Ramos (cell line): ENCODE results near the gene SH3BP4.

ENCODE experiments used
- in situ Hi-C: fragments of 300-500 bp; cut with MboI; formaldehyde crosslinking; loops from one replicate; pipeline ENCODE4 v1.14.3; 2022; ENCODE audit warnings: low sequenced_read_pairs; ENCODE audit not compliant: unreplicated experiment

Gene SH3BP4

DNA sequence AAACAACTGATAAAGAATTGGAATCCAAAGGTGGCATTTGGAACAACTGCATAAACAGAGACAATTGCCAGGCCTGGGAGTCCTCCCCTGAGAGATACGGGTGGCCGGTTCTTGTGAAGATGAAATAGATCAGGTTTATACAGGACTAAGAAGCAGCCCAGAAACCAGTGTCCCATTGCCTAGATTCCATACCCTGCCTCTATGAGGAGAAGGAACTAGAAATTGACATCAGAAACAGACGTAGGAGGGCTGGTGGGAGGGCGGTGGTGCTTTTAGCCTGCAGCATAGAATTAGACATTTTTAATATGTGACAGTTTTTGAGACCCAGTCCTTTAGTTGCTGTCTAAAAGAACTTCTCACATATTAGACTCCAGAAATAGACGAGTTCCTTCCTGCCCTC is 11.8 kb upstream of the SH3BP4 start:
- in situ Hi-C loops = no loop called here

DNA sequence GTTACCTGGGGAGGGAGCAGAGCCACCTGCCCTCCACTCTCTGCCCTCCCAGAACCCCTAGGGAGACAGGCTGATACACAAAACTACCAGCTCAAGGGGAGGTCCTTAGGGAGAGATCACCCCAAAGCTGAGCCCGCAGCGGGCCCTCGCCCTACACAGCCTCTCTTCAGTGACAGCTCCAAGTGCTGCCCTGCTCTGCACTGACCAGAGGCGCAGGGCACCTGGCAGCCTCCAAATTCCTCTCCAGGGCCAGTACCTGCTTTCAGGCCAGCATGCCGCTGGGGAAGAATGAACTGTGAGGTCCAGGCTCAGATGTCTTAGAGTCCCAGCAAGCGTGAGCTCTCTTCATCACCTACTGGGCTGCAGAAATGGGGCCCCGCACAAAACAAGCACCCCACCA is 11.3 kb upstream of the SH3BP4 start:
- in situ Hi-C loops = no loop called here

DNA sequence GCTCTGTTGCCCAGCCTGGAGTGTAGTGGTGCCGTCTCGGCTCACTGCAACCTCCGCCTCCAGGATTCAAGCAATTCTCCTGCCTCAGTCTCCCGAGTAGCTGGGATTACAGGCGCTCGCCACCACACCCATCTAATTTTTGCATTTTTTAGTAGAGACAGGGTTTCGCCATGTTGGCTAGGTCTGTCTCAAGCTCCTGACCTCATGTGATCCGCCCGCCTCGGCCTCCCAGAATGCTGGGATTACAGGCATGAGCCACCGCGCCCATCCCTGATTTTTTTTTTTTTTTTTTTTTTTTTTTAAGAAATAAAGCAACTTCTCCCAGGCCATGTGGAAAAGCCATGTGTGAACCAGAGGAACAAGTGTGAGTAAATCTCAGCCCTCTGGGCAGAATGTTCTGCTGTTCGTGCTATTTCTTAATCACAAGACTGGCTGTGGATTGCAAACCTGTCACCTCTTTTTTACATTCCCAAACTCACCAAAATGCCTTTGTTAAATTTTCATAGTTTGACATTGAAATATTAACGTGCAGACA is 6.4 kb upstream of the SH3BP4 start:
- in situ Hi-C loops = no loop called here

DNA sequence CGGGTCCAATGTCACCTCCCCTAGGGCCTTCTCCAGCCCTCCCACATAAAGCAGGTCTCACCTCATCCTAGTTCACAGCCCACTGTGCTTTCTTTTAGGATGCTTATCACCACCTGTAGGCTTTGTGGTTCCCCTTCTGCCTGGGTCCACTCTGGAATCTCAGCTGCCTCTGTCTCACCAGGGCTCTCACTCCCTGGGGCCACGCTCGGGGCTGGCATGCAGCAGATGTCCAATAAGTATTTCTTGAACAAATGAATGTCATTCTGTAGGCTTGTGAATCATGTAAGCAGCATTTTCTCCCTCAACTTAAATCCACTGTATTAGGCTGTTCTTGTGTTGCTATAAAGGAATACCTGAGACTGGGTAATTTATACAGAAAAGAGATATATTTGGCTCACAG is 4.3 kb upstream of the SH3BP4 start:
- in situ Hi-C loops = no loop called here

DNA sequence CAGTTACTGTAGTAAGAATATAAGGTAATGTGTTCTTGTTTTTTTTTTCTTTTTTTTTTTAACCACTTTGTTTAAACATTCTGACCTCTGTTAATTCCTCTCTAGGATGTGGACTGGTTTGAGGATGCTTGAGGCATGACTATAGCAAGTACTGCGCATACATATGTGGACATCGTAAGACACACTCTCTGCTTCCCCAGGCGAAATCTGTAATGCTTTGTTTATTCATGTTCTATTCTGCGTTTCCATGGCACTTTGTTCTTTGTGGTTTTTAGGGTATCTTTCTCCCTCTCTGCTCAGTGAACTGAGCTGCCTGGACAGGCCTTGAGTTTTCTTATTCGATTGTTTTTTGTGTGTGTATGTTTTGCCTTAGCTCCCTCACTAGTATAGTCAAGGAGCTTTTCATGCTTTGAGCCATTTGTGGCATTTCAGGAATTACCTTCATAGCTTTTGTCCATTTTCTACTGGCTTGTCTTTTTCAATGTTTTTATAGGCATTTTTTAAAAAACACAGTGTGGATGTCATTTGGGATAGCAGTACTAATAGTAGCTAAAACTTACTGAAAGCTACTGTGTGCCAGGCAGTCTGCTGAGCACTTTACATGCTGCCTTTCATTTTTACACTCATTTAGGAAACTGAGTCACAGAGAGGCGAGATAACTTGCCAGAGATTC is 1.9 kb upstream of the SH3BP4 start:
- in situ Hi-C loops = no loop called here

DNA sequence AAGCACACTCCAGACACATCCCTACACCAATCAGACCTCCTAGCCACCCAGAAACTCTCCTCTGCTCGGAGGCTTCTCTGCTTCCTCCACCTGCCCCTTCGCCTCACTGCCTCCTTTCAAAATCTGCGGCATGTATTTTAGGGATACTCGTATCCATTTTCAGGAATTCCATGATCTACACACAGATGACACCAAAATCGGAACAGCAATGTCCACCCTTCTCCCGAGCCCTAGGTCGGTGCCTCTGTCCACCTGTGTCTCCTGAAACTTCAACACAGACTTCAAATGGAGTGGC is 1.4 kb upstream of the SH3BP4 start:
- in situ Hi-C loops = no loop called here

DNA sequence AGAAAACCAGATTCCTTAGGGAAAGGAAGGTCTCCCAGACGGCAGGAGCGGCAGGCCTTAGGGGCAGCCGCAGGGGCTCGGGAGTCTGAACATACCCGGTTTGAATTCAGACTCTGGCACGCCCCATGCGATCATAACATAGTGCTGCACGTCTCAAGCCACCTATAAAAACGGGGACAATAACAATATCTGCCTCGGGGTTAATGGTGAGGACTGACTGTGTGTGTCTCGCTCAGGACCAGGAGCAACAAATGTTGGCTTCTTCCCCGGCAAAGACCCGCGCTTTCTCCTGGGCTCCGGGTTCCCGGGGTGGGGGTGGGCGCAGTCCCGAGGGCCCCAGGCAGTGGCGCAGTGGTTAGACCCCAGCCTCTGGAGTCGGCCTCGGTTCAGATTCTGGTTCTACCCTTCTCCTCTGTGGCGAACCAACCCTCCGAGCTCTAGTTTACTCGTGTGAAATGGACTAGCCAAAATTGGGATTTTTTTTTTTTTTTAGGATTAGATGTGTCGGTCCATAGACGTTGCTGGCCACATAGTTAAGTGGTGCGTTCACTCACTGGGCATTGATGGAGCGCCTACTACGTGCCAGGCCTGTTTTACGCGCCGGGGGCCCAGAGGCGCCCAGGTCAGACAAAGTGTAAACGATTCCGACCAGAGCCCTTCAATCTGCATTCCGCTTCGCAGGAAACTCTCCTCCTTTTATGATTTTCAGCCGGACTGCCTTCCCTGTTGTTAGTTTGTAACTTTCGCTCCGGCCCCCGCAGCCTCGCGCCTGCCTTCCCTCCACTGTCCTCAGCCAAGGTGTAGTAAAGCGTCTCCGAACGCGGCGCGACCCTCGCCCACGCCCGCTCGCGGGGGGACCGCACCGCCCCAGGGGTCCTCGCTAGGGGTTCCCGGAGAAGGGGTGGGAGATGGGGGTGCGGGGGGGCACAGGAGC is 820 bp upstream of the SH3BP4 start:
- in situ Hi-C loops = no loop called here

DNA sequence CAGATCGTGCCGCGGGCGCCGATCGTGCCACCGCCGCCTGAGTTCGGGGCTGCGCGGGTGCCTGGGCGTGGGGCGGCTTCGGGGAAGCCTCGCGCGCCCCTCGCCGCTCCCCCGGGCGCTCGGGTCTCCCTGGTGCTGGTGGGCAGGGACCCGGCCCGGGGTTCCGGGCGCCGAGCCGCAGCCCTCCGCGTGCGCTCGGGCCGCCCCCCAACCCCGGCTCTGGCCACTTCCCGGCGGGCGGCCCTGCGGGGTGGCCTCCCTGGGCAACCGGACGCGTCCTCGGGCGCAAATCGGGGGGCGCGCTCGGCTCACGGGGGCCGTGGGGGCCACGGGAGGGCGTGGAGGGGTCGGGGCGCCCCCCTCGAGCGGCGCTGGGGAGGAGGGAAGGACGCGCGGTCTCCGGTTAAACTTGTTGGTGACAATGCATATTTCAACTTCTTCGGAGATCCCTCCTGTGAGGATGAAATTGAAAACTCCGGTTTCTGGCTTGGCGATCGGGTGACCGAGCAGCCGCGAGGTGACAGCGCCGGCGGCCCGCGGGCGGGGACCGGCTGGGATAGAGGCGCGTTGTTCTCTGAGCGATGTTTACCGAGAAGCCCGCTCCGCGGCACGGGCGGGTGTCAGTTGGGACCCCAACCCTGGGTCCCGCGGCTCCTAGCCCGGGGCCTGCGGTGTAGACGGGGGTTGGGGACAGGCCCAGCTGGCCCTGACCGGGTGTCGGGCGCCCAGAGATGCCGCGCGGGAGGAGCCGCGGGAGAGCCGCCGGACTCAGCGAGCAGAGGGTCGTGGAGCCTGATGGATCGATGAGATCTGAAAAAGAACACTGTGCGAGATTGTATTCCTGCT is 676 bp downstream of the SH3BP4 start:
- in situ Hi-C loops = no loop called here

DNA sequence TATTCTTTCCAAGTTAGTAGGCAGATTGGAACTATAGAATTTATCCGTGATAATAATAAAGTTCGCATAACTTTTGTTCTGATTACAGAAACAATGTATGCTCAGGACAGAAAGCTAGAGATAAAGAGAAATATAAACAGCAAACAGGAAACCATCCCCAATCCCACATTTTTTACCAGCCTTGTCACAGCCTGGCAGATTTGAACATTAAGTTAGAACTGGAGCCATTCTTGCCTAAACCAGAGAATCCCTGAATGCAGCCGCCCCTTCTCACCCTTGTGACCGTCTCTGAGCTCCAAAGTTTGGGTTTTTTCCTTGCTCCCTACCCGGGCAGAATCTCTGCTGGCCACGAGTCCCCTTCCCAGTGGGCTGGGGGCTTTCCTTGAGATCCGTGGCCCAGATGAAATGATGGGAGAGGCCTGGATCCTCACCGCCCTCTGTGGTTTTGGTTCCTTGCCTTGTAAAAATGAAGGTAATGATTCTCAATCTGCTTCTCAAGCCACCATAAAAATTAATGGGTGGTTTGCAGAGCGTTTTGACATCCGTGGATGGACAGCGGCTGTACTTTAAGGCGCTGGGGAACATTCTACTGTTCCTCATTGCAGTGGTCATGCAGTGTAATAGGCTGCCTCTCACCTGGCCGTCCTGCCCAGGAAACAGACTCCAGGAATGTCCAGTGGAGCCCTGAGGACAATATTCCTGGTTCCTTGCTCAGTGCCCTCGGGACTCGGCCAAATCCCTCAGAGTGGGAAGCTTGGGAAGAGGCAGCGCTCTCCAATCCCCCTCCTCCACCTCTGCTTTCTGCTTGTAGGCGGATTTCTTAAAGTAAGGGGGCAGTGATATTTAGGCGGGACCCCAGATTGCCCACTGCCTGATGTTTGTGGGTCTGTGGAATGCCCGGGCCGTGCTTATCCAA is 1.6 kb downstream of the SH3BP4 start:
- in situ Hi-C loops = no loop called here

DNA sequence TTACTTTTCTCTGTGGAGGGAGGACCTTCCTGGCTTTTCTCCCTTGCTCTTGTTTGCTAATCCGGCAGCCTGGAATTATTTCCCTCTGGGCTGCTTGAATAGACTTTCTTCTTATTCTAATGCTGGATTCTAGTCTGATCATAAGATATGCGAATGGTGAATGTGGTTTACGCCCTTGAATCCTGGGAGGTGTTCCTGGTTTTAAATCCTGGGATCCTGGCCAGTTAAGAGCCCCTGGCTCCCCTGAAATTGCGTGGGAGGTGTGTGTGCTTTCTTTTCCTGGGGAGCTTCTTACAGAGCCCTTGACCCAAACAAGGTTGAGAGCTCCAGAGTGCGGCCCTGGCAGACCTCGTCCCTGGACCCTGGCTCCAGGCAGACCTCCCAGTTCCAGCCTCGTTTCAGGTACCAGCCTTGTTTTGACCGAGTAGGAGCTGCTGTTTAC is 2.8 kb downstream of the SH3BP4 start:
- in situ Hi-C loops = no loop called here

DNA sequence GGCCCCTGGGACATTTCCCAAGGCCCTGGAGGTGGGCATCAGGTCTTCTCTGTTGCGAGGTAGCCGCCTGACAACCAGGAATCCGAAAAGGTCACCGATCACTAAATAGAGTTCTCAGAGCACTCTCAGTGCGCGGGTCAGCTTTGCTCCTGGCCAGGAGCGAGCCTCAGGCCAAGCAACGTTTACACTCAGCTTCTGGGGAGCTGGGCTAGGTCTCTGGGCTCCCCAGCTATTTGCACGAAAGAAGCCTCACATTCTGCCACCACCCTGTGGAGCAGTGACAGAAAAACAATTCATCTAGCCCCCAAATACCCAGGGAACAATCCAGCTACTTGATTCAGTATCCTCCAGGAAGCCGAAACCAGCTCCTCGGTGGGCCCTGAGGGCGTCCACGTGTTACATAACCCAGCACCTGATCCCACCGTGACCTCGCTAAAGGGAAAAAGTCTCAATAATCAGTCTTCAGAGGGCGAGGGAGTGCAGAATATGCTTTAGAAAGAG is 3.3 kb downstream of the SH3BP4 start:
- in situ Hi-C loops = no loop called here

DNA sequence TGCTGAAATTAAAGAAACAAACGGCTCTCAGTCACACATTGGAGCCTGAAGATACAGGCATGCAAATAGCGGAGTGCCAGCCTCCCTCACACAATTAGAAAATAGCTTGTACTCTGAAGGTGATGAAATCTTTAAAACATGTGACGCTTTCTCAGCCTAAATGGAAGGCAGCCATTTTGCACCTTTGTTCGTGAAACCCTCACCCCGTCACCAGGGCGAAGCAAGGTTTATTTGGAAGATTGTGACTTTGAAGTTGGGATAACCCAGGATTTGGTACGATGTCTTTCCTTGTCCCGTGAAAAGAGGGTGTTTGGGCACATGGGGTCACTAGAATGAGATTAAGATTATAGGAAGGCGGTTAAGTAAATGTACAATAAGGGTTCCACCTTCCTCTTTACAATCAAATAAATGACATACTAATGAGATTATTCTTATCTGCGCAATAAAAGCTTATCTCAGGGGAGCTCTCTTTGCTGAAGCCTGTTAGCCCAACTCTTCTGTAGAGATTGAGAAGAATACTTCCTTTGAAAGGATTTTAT is 4.2 kb downstream of the SH3BP4 start:
- in situ Hi-C loops = no loop called here

DNA sequence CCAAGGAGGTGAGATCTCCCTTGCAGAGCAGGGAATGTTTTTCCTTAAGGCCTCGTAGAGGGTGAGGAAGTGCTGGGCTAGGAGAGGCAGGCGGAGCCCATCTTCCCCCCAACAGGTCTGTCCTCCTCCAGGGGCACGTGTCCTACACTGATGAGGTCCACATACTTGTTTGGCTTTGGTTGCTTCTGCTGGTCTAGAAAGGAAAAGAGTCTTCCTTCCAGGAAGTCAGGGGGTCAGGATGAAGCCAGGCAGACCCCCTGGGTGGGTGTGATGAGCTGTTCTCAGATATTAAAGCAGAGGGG is 6.0 kb downstream of the SH3BP4 start:
- in situ Hi-C loops = no loop called here

DNA sequence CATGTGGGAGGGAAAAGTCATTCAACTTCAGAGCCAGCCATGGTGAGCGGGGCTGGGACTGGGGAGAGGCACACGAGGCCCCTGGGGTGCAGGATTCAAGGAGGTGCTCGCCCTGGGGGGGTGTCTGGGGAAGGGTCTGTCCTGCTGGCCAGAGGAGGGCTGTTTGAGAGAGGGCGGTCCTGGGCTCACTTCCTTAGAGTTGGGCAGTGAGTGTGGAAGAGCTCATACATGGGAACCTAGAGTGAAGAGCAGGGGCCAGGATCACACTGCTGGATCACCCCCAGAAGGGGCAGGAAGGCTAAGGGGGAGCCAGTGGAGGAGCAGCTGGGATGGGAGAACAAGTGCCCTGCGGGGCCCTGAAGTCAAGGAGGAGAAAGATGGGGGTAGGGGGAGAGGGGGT is 6.5 kb downstream of the SH3BP4 start:
- in situ Hi-C loops = no loop called here

DNA sequence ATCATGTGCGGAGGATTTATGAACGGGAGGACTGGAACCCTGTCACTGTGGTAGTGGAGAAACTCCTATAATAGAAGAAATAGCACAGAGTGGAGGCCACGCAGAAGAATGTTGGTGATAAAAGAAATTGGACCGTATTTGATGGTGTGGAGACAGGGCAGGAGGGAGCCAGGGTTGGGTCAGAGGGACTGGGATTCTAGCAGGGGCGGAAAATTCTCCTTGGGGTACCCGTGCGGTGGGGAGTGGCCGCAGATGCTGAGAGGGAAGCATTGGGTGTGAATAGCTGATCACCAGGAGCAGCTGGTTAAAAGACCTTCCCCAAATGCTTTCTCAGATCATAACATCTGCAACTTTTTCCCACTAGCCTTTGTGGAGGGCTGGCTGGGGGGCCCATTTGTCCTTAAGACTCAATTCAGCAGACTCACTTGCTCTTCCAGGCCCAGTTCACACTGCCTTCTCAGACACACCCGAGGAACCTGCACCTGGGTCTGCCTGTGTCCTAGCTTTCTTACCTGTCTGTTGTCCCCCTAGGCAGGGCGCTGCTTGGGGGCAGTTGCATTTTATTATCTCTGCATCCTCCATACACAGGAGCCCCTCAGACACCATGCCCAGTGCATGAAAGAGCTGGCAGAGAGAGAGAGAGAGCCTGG is 7.1 kb downstream of the SH3BP4 start:
- in situ Hi-C loops = no loop called here

DNA sequence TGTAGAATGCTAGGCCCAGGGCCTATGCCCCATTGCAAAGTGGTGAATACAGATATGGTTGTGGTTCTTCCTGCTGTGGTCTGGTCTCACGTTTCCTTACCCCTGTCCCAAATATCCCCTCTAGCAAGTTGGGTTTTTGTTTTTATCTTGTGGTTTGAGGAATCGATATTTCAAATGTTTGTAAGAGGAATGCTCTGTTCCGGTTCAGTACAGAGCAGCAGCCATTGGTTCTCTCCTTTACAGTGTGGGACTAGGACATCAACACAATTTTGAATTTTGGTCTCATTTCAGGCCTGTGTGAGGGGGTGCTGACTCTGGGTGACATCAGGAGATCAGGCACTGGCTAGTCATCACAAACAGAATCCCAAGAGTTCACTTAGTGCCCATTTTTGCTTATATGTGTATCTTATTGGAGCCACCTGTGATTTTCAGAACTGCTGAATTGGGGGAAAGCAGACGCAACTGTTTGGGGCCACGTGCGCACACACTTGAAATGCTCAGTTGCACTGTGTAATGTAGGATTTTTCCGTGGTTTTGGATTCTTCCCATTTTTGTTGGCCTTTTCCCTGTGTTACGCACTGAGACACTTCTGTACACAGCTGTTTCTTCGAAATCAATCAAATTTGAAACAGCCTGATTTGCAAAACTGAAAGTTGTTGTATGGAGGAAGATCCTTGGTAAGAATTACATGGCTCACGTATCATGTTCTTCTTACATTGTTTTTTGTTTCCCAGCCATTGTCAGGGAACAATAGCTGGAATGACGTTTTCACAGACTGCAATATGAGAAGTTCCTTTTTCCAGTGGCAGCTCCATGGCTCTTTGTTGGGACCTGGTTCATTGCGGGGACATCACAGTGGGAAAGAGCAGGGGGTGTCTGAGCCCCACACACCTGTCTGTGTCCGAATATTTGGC is 8.6 kb downstream of the SH3BP4 start:
- in situ Hi-C loops = no loop called here

DNA sequence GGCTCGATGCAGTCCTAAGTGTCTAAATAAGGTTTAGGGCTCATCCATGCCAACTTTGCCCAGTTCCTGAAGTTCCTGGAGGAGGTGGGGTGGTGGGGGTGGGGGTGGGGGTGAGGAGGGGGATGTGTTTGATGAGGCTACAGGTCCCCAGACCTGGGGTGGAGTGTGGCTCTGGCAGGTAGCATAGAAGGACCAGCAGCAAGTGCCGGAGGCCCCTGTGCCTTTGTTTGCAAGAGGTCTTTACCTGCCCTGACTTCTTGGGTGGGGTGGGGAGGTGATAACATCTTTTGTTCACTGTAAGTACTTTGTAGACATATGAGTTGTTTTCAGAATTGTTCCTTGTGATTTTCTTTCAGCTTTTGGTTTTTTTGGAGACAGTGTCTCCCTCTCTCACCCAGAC is 10.0 kb downstream of the SH3BP4 start:
- in situ Hi-C loops = no loop called here
